HG03064 (cell line): ENCODE data around the gene NTM.

Experiments
- ATAC-seq: cut with Tn5 transposase; IDR thresholded peaks from one replicate; pipeline ENCODE4 v1.9.1; 2021; ENCODE audit warnings: low read depth; ENCODE audit not compliant: unreplicated experiment

NTM gene

DNA sequence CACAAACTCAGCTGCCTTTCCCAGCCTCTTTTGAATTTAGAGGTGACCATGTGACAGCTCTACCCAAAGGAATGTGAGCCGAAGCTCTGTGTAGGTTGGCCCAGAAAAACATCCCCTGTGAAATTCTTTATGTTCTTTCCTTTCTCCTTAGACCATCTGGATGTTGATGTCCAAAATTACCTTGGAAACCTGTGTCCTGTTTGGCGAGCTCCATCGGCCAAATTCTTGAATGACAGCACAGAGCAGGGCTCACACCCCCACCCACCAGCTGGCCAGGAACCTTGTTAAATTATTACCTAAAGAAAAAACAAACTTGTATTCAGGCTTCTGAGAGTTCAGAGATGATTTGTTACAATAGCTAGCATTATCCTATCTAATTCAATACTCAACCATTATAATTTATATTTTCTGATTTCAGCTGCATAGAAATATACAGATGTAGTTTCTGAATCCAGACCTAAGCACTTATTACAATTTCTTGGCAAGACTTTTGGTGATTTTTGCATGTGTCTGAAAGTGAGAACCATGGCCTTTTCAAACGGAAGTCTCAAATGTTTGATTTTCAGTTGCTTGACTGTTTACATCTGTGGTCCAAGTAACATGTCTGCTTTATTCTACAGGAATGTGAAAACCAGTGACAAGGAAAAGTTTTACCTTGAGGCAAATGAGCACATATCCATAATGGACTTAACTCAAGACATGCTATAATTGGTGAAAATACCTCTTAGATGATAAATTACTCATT, 554.2 kb downstream of the NTM start:
- no peak for ATAC-seq

DNA sequence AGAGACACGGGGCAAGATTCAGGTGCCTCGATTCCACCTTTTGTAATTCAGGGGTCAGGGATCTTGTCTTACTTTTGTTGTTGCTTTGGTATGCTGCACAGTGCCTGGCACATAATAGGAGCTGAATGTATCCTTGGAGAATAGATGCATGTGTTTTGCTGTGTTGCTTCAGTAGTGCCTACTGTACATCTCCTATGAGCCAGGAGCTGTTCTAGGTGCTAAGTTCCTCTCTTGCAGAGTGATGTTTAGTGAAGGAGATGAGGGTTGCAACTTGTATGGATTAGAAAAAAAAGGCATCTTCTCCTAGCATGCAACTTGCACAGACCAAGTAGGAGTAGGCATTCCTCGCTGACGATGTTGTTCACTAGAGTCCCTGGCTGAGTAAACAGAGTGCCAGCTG, 555.4 kb downstream of the NTM start:
- no peak for ATAC-seq

DNA sequence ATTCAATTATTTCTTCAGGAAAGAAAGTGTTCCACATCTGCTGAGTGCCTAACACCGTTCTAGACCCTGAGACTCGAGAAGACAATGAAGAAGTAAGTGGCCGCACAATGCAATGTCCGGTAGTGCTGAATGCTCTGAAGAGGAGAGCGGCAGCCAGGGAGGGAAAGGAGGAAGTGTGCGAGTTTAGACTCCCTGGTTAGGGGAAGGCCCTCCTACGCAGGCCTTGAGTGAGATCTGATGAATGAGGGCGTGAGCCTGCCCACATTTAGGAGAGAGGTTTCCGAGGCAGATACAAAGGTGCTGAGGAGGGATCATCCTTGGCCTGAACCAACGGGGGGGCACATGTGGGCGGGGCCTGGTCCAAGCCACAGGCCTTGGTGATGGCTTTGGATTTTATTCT, 558.6 kb downstream of the NTM start:
- no peak for ATAC-seq

DNA sequence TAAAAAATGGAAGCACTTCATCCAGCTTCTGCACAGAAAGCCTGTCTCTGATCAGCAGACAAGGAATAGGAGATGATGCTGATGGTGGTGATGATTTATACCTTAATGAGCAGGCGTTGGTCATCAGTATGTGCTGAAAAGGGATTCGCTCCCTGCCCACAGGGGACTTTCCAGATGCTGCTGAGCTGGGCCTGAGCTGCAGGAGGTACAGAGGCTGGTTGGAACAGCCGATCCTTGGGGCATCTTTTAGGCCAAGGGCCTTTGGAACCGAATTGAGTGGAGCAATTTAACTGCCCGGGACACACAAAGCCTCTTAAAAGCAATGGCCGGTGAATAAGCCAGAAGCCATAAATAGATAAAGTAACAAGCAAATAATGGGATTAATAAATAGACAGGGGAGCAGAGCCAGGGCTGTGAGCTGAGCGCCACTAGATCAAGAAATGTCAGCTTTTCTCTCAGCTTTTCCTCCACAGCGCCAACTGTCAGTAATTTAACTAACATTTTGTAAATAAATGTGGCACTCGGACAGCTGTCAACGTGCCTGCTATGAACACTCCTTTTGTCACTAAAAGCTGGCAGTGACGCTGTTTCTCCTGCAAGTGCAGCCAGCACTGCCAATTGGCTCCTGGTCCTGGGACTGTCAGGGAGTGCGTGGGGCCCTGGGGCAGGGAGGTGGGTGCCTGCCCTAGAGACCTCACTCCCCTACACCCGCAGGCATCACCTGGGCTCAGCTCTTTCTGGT, 562.3 kb downstream of the NTM start:
- ATAC-seq, result no peak

DNA sequence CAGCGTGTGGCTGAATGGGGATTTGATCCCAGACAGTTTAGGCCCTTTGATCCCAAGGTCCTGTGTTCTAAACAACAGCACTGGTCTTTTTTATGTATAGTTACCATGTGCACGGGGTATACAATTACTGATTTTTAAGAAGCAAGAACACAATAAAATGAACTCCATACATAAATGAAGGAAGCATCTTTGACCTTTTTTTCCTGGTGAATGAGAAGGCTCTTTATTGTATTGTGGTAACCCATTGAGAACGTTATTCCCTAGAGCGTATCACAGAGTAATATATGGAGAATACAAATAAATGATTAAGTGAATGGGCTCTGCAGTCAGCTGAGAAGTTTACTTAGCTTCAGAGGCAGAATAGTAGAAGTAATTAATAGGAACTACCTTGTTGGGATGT, 563.6 kb downstream of the NTM start:
- no peak for ATAC-seq

DNA sequence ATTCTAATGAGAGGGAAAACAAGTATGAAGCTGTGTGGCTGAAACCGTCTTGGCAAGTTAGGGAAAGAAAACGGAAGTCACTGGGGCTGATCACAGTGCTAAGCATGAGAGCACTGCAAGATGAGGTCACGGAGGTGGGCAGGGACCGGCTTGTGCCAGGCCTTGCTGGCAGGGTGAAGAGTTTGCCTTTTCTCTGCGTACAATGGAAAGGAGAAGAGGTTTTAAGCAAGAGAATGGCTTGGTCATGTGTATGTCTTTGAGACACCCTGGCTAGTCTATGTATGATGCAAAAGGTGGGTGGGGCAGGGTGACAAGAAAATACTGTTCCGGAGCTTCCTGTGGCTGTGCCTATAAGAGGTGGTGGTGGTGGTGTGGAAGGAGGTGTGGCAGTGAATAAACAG, 567.9 kb downstream of the NTM start:
- no peak for ATAC-seq

- no peak for ATAC-seq
Observed at GRCh38 chr11:131940126-131940525, 569.7 kb downstream of the NTM start.

GRCh38 chr11:131942878-131943277, 572.5 kb downstream of the NTM start:
- no peak for ATAC-seq

DNA sequence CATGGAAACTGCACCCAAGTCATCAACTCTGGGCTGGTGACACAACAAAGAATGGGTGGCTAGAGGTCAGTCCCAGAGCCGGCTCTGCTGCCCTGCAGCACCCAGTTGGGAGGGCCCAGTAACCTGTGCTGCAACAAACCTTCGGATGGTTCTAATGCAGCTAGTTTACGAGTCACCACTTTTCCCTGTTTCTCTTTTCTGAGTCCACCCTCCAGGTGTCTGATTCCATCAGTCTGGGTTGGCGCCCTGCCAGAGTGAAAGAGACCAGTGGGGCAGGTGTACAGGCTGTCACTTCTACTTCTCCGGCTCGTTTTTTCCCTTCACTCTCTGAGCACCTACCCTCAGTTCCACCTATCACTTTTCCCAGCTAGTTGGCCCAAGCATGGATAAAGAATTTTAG, 572.9 kb downstream of the NTM start:
- ATAC-seq, result no peak

DNA sequence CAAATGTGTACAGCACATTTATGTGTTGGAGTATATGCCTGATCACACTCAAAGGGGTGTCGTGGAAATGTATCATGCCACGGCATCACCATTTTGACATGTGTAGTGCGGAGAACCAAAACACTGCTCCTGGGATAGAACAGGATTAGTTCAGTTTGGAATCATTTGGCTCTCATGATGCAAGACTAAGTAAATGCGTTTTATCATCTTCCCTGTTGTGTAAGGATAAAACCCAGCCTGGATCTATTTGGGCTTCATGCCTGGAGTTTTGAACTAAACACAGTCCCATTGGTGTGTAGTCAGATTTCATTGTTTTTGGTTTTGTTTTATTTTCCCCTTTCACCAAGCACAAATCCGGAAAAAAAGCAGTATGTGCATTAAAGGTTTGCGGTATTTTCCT, 574.3 kb downstream of the NTM start:
- no peak for ATAC-seq

DNA sequence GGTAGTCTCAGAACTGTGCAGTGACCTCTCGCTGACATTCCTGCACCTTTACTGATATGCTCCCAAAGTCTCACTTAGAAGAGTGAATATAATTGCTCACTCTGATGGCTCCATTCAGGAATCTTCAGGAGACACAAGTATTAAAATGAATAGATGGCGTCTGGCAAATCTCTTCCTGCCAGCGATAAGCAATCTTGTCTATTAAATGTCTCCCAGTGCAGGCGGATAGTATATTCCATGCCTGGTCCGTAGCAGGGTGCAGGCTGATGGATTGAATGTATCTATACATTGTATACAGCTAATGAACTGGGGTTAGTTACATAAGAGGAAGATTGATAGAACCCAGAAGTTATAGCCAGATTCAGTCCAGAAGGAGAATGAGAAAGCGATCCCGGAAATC, 575.3 kb downstream of the NTM start:
- ATAC-seq, result no peak

GRCh38 chr11:131947511-131947910, 577.1 kb downstream of the NTM start:
- no peak for ATAC-seq

DNA sequence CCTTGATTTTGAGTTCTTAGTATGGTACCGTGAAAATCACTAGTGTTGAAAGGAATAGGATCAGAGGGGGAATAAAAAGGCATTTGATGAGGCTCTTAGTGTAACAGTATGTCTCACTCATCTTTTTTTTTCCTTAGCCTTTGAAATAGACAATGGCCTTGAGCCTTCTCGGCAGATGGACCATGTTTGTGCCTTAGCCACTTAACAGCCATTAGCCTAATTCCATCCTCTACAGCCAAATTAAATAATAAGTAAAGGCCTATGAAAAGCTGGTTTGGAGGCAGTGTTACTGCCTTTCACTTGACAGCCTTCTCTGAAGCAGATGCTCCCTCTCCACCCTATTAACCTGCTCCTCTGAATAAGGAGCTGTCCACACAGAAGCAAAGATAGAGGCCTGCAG, 580.7 kb downstream of the NTM start:
- no peak for ATAC-seq

DNA sequence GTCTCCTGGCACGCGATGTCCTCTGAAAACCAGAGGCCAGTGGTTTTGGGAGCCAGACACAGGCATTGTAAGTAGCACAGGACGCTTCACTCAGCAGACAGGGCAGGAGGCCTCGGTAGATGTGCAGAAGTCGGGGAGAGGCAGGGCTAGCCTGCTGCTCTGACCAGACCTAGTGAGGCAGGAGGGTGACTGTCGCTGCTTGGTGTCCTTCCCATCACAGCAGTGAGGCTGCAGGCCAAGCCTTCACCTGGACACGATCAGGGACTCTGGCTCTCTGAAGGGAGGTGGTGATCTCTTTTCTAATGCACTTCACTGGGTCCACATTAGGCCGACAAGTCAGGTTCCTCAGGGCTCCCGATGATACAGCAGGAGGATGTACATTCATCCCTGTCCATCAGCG, 583.7 kb downstream of the NTM start:
- no peak for ATAC-seq

GRCh38 chr11:131955904-131956303, 585.5 kb downstream of the NTM start:
- ATAC-seq, result no peak

- ATAC-seq, result no peak
Observed at GRCh38 chr11:131957201-131957600, 586.8 kb downstream of the NTM start.

DNA sequence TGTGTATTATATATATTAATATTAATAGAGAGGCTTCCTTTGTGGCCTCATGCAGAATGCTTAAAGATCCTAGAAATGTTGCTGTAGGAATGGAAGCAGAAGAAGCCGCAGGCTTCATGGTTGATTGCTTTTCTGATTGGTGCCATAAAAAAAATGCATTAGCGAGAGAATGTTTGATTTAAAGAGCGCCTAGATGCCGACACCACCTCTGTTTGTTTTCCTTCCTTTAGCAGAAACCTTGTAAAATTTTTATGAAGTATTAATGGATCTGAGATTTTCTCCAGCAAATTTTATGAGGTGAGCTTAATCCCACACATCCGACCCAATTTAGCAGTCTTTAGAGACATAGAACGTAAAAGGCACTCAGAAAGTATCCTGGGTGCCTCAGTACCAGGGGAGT, 587.5 kb downstream of the NTM start:
- ATAC-seq, result no peak

DNA sequence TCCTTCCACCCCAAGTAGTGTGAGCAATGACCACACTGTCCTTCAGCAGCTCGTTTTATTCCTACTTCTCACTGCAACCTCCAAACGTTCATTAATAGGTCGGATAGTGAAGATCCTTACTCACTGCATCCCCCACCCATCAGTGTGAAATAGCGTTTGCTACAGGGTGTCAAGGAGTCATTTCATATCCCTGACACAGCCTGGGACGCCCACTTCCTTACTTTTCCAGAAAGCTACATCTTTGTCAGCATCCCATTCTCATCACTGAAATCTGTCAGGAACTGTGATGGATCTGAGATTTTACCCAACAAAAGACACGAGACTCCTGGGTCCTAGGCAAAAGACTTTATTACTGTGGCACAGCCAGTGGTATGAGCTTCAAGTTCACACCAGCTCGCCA, 592.4 kb downstream of the NTM start:
- no peak for ATAC-seq

DNA sequence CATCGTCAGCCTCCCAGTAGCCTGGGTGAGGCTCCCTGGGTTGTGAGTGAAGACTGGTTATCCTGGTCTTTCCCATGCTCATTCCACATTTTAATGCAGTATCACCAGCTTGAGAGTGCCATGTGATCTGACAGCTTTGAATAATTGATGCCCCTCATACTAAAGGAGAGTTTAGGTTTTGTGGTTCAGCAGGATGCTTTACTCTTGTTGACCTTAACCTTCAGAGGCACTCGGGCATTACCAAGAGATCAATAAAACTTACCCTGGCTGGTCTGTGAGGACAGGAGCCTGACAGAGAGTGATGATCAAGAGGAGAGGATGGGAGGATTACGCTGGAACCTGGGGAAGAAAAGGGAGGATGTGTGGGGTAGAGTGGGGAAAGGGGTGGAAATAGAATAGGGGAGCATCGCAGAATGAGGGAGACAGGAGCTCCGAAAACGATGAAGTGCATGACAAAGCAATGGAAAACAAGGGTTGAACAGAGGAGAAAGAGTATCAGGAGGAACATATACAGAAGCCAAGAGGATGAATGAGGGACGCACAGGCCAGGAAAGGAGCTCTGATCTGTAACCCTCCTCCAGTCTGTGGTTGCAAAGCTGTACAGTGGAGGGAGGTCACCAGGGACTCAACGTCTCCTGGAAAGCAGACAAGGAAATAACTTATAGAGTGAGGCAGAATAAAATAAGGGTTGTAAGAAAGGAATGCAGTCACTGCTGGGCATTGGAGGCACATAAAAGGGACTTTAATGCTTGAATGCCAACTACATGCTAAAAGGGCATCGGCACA, 594.5 kb downstream of the NTM start:
- ATAC-seq, result no peak

DNA sequence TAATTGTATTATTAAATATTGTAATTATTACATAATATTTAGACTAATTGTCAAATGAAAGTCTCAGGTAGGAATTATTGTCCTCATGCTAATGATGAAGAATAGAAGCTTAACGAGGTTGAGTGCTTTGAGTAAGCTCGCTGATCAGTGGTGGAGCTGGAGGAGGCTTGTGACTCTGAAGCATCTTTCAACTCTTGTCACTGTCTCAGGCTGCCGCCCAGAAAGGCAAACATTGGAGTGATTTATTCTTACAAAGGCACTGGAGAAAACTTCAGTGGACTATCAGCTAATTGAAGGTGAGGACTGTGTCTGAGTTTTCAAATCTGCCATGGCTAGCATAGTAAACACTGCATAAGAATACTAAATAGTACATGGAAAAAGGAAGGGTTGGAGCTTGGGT, 595.1 kb downstream of the NTM start:
- no peak for ATAC-seq

GRCh38 chr11:131966667-131967066, 596.3 kb downstream of the NTM start:
- no peak for ATAC-seq

DNA sequence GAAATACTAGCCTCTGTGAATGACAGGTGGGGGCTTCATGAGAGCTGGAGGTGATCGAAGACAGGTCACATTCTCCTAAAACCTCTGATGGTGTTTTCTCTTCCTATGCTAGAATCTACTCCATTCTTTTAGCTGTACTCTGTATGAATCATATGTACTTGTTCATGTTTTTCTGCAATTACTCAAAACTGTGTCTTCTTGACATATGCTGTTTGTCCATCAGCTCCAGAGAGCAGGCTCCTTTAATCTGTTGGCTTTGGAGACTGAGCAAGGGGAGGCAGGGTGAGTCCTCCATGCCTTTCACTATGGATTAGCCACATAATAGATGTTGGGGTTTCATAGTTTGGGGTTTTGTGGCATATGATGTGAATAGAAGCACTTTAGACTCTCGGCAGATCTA, 598.8 kb downstream of the NTM start:
- no peak for ATAC-seq
